ENCODE measurements around the gene SLC25A13. TPM values are rescaled to one million over a fixed set of nuclear protein-coding genes. Genes with fewer than 3 reads are reported as not detected.

SLC25A13 gene
- total and polyA plus RNA-seq, 2 of the 13 experiments (the other 11 are each of a cell fraction or from before 2014, with no cell fraction given), result 36.2 to 84.9 TPM

DNA sequence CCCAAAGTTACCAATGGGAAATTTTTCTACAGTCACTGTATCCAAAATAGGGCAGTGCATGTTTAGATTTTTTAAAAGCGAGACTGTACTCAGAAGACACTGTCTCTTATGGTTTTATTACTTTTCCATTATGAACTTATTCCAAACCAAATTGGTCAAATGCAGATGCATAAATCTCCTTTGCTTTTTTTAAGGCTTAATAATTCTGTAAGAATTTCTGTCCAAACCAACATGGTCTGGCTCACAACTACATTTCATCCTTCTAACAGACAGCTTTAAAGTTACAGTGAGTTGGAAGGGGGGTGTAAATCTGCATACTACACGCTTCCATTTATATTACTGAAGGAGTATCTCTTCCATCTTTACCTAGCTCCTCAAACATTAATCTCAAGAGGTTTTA lies 199.2 kb downstream of the SLC25A13 start:
- H3K9me3 ChIP-seq (ENCODE audit: low read length), result no peaks in the 10 kb centered on the region
- CTCF ChIA-PET (ENCODE audit: low intra/inter-chr PET ratio, low total read pairs), result no interaction called here
- no peak for DNase-seq (ENCODE audit: low spot score)
- BruUV-seq (replicated peaks), result no TSS peak
- TF ChIP-seq ZNF10 (CRISPR knock-in tag; IDR thresholded peaks at IDR 0.05; ENCODE audit: borderline replicate concordance, low read depth) (no peak), ZNF841 (CRISPR knock-in tag; IDR thresholded peaks at IDR 0.05; ENCODE audit: borderline replicate concordance) (no peak), SMAD9 (CRISPR knock-in tag; IDR thresholded peaks at IDR 0.05) (no peak), GTF3A (CRISPR knock-in tag; conservative IDR thresholded peaks at IDR 0.05) (no peak), ZNF660 (CRISPR knock-in tag; IDR thresholded peaks at IDR 0.05; ENCODE audit: borderline replicate concordance, low read depth) (no peak), HNRNPL (IDR thresholded peaks at IDR 0.05; ENCODE audit: low read depth, low read length) (no peak), ZSCAN22 (CRISPR knock-in tag; IDR thresholded peaks at IDR 0.05) (no peak), NR3C1 (CRISPR knock-in tag; IDR thresholded peaks at IDR 0.05) (no peak), PPARG (CRISPR knock-in tag; conservative IDR thresholded peaks at IDR 0.05) (no peak), ZNF557 (CRISPR knock-in tag; IDR thresholded peaks at IDR 0.05) (no peak), ZNF770 (CRISPR knock-in tag; IDR thresholded peaks at IDR 0.05) (no peak)
- peaks cover 20% of the 10 kb centered on the region for H3K4me1 ChIP-seq (ENCODE audit: insufficient read depth, low read length)
- H3K4me2 ChIP-seq (ENCODE audit: low read depth, low read length), result no peak overlapping the region
- no peaks in the 10 kb centered on the region for H3K79me2 ChIP-seq (ENCODE audit: insufficient read depth, low read length)
- no peak overlapping the region for H2AFZ ChIP-seq (ENCODE audit: low read length)
- no peak for FAIRE-seq
- H3K9ac ChIP-seq (ENCODE audit: insufficient read depth, low read depth, low read length), result no peak overlapping the region
- no peak overlapping the region for H3K4me3 ChIP-seq (replicated peaks in 1 of 3; ENCODE audit: insufficient read depth in 1 of 3, low read depth in 2 of 3, low read length in 3 of 3)
- intact Hi-C loops (cut with micrococcal nuclease; ENCODE audit: unreplicated experiment) (no loop called here), in situ Hi-C loops (cut with HindIII; ENCODE audit: extremely low pct_ligation_motif_present, low pct_unique_long_range_greater_than_20kb) (no loop called here)
- peaks cover 7 to 21% of the 10 kb centered on the region in 2 experiments for H3K36me3 ChIP-seq (replicated peaks in 1 of 2; ENCODE audit: control insufficient read depth in 1 of 2, insufficient read depth in 2 of 2, low read length in 2 of 2)
- H4K20me1 ChIP-seq (ENCODE audit: insufficient read depth, low read length), result no peaks in the 10 kb centered on the region
- WGBS (ENCODE audit: low lambda C conversion rate), result 97% methylated on average over 2 of the region's 2 CpGs
- no peaks in the 10 kb centered on the region for H3K27me3 ChIP-seq (ENCODE audit: control insufficient read depth in 1 of 2, insufficient read depth in 2 of 2, low read length in 2 of 2)
- POLR2A ChIA-PET, result no interaction called here
- ATAC-seq, result no peak
- no peak overlapping the region for H3K27ac ChIP-seq (ENCODE audit: extremely low read length, insufficient read depth, low read length)
